ENCODE results near the gene SFTPB.

DNA sequence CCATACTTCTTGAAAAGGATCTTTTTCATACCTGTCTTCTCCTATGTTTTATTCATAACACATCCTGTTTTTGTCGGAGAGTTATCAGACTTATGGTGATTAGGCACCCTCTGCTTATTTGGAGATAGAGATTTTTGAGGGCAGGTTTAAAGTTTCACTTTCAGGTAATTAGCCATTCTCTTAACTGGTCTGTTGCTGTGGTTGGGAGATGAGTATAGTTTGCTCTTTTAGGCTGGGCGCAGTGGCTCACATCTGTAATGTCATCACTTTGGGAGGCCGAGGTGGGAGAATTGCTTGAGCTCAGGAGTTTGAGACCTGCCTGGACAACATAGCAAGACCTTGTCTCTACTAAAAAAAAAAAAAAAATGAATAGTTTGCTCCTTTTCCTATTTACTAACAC is 25.3 kb downstream of the SFTPB start:
- TF ChIP-seq, protein P1, sequence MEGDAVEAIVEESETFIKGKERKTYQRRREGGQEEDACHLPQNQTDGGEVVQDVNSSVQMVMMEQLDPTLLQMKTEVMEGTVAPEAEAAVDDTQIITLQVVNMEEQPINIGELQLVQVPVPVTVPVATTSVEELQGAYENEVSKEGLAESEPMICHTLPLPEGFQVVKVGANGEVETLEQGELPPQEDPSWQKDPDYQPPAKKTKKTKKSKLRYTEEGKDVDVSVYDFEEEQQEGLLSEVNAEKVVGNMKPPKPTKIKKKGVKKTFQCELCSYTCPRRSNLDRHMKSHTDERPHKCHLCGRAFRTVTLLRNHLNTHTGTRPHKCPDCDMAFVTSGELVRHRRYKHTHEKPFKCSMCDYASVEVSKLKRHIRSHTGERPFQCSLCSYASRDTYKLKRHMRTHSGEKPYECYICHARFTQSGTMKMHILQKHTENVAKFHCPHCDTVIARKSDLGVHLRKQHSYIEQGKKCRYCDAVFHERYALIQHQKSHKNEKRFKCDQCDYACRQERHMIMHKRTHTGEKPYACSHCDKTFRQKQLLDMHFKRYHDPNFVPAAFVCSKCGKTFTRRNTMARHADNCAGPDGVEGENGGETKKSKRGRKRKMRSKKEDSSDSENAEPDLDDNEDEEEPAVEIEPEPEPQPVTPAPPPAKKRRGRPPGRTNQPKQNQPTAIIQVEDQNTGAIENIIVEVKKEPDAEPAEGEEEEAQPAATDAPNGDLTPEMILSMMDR (IDR thresholded peaks at IDR 0.05; ENCODE audit: low read depth, low read length, missing input control) = no peak
- TF ChIP-seq TAF1 (conservative IDR thresholded peaks at IDR 0.05) (no peak), JUND (IDR thresholded peaks at IDR 0.05) (no peak), EGR1 (IDR thresholded peaks at IDR 0.05; ENCODE audit: low read depth in 2 of 2) (no peak), RXRA (IDR thresholded peaks at IDR 0.05) (no peak), RAD21 (IDR thresholded peaks at IDR 0.05) (no peak), HNF4A (conservative IDR thresholded peaks at IDR 0.05) (no peak)
- TF ChIP-seq, protein P2, sequence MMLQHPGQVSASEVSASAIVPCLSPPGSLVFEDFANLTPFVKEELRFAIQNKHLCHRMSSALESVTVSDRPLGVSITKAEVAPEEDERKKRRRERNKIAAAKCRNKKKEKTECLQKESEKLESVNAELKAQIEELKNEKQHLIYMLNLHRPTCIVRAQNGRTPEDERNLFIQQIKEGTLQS (IDR thresholded peaks at IDR 0.05) = no peak
- TF ChIP-seq, protein P3, sequence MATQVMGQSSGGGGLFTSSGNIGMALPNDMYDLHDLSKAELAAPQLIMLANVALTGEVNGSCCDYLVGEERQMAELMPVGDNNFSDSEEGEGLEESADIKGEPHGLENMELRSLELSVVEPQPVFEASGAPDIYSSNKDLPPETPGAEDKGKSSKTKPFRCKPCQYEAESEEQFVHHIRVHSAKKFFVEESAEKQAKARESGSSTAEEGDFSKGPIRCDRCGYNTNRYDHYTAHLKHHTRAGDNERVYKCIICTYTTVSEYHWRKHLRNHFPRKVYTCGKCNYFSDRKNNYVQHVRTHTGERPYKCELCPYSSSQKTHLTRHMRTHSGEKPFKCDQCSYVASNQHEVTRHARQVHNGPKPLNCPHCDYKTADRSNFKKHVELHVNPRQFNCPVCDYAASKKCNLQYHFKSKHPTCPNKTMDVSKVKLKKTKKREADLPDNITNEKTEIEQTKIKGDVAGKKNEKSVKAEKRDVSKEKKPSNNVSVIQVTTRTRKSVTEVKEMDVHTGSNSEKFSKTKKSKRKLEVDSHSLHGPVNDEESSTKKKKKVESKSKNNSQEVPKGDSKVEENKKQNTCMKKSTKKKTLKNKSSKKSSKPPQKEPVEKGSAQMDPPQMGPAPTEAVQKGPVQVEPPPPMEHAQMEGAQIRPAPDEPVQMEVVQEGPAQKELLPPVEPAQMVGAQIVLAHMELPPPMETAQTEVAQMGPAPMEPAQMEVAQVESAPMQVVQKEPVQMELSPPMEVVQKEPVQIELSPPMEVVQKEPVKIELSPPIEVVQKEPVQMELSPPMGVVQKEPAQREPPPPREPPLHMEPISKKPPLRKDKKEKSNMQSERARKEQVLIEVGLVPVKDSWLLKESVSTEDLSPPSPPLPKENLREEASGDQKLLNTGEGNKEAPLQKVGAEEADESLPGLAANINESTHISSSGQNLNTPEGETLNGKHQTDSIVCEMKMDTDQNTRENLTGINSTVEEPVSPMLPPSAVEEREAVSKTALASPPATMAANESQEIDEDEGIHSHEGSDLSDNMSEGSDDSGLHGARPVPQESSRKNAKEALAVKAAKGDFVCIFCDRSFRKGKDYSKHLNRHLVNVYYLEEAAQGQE (IDR thresholded peaks at IDR 0.05) = no peak
- TF ChIP-seq, protein P4, sequence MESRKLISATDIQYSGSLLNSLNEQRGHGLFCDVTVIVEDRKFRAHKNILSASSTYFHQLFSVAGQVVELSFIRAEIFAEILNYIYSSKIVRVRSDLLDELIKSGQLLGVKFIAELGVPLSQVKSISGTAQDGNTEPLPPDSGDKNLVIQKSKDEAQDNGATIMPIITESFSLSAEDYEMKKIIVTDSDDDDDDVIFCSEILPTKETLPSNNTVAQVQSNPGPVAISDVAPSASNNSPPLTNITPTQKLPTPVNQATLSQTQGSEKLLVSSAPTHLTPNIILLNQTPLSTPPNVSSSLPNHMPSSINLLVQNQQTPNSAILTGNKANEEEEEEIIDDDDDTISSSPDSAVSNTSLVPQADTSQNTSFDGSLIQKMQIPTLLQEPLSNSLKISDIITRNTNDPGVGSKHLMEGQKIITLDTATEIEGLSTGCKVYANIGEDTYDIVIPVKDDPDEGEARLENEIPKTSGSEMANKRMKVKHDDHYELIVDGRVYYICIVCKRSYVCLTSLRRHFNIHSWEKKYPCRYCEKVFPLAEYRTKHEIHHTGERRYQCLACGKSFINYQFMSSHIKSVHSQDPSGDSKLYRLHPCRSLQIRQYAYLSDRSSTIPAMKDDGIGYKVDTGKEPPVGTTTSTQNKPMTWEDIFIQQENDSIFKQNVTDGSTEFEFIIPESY (IDR thresholded peaks at IDR 0.05) = no peak

All from liver (tissue), 3 donors.